Transverse colon (tissue), 4 donors: ENCODE data around the gene ACAP1. TPM values are rescaled to one million over a fixed set of nuclear protein-coding genes. Genes with fewer than 3 reads are reported as not detected.

ENCODE experiments used
- DNase-seq: peaks from one replicate; pipeline ENCODE4 v3.0.0-alpha.2; 2019
- H3K27ac ChIP-seq, 4 donors: fragments of 200-600 bp; sonication (generic); 2 replicates each; pipeline ENCODE4 v1.5.1; 2016 to 2018; ENCODE audit warnings: inconsistent platforms in 4 of 4
- H3K27me3 ChIP-seq: fragments of 200-600 bp; sonication (generic); 2 replicates; pipeline ENCODE4 v1.5.1; 2017; ENCODE audit warnings: inconsistent platforms
- H3K36me3 ChIP-seq, 4 donors: fragments of 200-600 bp; sonication (generic); 2 replicates each; pipeline ENCODE4 v1.5.1; 2017 to 2019; ENCODE audit warnings: inconsistent platforms in 4 of 4
- H3K4me1 ChIP-seq, 4 donors: fragments of 200-600 bp; sonication (generic); 2 replicates each; pipeline ENCODE4 v1.5.1; 2017 to 2020; ENCODE audit warnings: inconsistent platforms in 4 of 4
- H3K4me3 ChIP-seq, 4 donors: fragments of 200-600 bp; sonication (generic); 1 replicate in 1 of 4; 2 replicates in 3 of 4; pipeline versions ENCODE4 v1.5.1 to v1.6.1; 2017 to 2019; ENCODE audit warnings: inconsistent platforms in 4 of 4
- H3K9me3 ChIP-seq, 2 donors: fragments of 200-600 bp; sonication (generic); 2 replicates each; pipeline ENCODE4 v1.5.1; 2017 to 2019; ENCODE audit warnings: inconsistent platforms in 2 of 2
- EP300 ChIP-seq: sonication (generic); formaldehyde crosslinking; IDR thresholded peaks from one replicate; pipeline ENCODE4 v1.6.1; 2017; ENCODE audit warnings: antibody characterized with exemption, low read depth
- POLR2A ChIP-seq: fragments of 450-650 bp; IDR thresholded peaks from one replicate; pipeline ENCODE4 v1.6.1; 2016; ENCODE audit warnings: antibody characterized with exemption, mild to moderate bottlenecking, moderate library complexity
- POLR2AphosphoS5 ChIP-seq, 3 donors: sonication (generic); formaldehyde crosslinking; IDR thresholded peaks; one replicate each; pipeline ENCODE4 v1.6.1; 2016; ENCODE audit warnings: antibody characterized with exemption in 3 of 3
- WGBS, 2 donors: methylation state at CpG; one replicate each; pipeline ENCODE4 v1.1.5; 2018; ENCODE audit warnings: low coverage in 1 of 2; 5-methylcytosine and 5-hydroxymethylcytosine counted together
- in situ Hi-C, 4 donors: fragments of 200-750 bp; cut with MboI; loops; one replicate each; pipeline versions ENCODE4 v1.15.0 to v1.15.1; 2017; ENCODE audit warnings: low sequenced_read_pairs in 3 of 4, low pct_ligation_motif_present in 1 of 4, low pct_unique_long_range_greater_than_20kb in 1 of 4
- intact Hi-C: fragments of 100-400 bp; cut with DNase I; formaldehyde crosslinking; loops from one replicate; pipeline ENCODE4 v1.15.1; 2023; ENCODE audit warnings: low total_unique reads
- total RNA-seq, 4 donors: library from RNA; depleted of rRNA; stranded (reverse); fragments of >200 nt; gene quantifications; one replicate each; pipeline ENCODE4 v1.1.0, GENCODE V29; 2016
- TF ChIP-seq, protein P1 (sequence below), 5 experiments: fragments of 200-600 bp in 3 of 5; fragments of 450-650 bp in 2 of 5; sonication (generic) in 3 of 5; IDR thresholded peaks; 1 replicate in 2 of 5; 2 replicates in 3 of 5; pipeline ENCODE4 v1.5.1; 2016 to 2017; ENCODE audit warnings: antibody characterized with exemption in 5 of 5, inconsistent platforms in 3 of 5, mild to moderate bottlenecking in 2 of 5, moderate library complexity in 1 of 5

ACAP1 gene, protein sequence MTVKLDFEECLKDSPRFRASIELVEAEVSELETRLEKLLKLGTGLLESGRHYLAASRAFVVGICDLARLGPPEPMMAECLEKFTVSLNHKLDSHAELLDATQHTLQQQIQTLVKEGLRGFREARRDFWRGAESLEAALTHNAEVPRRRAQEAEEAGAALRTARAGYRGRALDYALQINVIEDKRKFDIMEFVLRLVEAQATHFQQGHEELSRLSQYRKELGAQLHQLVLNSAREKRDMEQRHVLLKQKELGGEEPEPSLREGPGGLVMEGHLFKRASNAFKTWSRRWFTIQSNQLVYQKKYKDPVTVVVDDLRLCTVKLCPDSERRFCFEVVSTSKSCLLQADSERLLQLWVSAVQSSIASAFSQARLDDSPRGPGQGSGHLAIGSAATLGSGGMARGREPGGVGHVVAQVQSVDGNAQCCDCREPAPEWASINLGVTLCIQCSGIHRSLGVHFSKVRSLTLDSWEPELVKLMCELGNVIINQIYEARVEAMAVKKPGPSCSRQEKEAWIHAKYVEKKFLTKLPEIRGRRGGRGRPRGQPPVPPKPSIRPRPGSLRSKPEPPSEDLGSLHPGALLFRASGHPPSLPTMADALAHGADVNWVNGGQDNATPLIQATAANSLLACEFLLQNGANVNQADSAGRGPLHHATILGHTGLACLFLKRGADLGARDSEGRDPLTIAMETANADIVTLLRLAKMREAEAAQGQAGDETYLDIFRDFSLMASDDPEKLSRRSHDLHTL
- 10 to 100 TPM in 2 of 4 donors, 1 to 10 TPM in 2; 4.8 to 21.0 (median 10.0) TPM for total RNA-seq

DNA sequence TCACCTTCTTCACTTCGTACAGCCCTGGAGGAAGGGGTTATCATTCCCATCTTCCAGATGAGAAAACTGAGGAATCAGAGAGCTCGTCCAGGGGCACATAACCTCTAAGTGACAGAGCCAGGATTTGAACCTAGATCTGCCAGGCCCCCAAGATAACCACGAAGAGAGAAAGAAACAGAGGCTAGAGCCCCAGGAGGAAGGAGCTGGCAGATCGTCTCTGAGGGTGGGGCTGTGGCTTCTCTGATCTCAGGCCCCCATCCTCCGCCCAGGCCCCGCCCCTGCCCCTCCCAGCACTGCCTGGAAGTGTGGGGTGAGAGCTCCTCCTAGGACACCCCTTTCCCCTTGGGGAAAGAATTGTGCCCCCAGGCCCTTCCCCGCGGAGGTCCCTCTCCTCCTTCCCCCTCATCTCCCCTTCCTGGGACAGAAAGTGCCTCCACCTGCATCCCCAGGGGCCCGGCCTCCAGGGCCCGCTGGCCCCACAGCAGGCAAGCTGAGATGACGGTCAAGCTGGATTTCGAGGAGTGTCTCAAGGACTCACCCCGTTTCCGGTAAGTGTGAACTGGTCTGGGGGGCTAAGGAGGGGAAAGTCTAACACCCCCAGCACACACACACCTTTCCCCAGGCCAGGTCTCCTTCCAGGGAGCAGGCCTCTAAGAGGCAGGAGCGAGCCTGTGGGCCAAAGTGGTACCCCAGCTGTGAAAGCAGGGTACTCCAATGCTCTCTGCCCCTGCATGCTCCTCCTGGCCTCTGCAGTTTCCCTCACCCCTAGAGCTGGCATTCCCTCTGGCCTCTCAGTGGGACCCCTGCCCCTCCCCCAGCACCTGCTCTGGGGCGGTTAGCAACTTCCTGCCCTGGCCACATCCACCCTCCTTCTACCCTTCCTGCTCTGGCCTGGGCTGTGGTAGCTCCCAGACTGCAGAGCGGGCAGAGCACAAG lies at the start of gene ACAP1:
Gene ACAP1 (plus strand): TSS at position 290 of the 936 bp plus-strand sequence. CDS start 206 bp downstream, at position 496.
- WGBS, 2 donors = 34 to 81% methylated on average over 2 to 16 of the region's 17 CpGs
- H3K4me1 ChIP-seq = no peaks in the 10 kb centered on the region
- intact Hi-C loops = no loop called here
- H3K27me3 ChIP-seq = peaks cover 12% of the 10 kb centered on the region
- DNase-seq = peak; percentile 81
- H3K4me3 ChIP-seq = peak within 1 kb of the TSS in 3 of 4 donors; percentile 13 to 38 (median 23)
- TF ChIP-seq POLR2A = no peak
- TF ChIP-seq POLR2AphosphoS5 (IDR thresholded peaks at IDR 0.05) = no peak
- H3K9me3 ChIP-seq = no peaks in the 10 kb centered on the region
- H3K36me3 ChIP-seq = no peaks in the 10 kb centered on the region
- in situ Hi-C loops = loop anchor here in 1 of 4 donors (25.0 kb wide), 1 partner anchor 299 kb away; the partner anchor contains the start of genes SLC16A11 and SLC16A13
- peak within 1 kb of the TSS; percentile 57 to 77 (median 67) for H3K27ac ChIP-seq

DNA sequence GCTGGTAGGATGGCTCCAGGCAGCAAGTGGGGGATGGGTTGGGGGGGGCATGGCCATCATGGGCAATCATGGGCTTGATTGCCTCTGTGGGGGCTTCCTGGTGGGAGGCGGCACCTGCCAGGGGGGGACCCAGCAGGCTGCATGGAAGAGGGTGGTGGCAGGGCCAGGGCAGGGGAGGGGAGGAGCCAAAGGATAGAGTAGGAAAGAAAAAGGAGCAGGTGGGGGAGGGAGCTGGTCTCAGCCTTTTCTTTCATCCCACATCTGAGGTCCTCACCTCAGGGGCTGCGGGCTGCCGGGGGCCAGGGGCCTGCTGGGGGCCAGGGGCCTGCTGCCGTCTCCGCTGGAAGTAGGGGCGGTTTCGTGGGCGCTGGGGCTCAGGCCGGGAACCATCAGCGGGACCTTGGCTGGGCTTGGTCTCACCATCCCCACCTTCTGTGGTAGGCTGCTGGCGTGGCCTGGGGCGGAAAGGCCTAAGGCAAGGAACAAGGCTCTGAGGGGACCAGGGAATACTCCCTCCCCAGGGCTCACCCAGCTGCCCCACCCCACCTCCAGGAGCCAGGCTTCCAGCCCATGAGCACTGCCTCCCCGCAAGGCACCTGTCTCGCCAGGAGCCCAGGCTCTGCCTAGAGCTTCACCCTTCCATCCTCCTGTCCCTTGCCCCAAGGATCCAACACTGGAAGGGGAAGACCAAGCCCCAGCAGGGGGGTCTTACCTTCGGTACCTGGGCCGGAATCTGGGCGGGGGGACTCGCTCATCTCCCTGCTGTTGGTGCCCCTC lies 46.9 kb upstream of the ACAP1 start:
- Histone ChIP-seq H3K36me3 (no peaks in the 10 kb centered on the region), H3K9me3 (no peaks in the 10 kb centered on the region), H3K4me1 (peaks cover 8 to 32% (median 25%) of the 10 kb centered on the region in 4 donors), H3K27me3 (peaks cover 14% of the 10 kb centered on the region), H3K4me3 (no peak overlapping the region), H3K27ac (no peak overlapping the region)
- TF ChIP-seq EP300 (no peak), POLR2A (no peak), POLR2AphosphoS5 (IDR thresholded peaks at IDR 0.05) (no peak)
- TF ChIP-seq, protein P1, sequence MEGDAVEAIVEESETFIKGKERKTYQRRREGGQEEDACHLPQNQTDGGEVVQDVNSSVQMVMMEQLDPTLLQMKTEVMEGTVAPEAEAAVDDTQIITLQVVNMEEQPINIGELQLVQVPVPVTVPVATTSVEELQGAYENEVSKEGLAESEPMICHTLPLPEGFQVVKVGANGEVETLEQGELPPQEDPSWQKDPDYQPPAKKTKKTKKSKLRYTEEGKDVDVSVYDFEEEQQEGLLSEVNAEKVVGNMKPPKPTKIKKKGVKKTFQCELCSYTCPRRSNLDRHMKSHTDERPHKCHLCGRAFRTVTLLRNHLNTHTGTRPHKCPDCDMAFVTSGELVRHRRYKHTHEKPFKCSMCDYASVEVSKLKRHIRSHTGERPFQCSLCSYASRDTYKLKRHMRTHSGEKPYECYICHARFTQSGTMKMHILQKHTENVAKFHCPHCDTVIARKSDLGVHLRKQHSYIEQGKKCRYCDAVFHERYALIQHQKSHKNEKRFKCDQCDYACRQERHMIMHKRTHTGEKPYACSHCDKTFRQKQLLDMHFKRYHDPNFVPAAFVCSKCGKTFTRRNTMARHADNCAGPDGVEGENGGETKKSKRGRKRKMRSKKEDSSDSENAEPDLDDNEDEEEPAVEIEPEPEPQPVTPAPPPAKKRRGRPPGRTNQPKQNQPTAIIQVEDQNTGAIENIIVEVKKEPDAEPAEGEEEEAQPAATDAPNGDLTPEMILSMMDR (IDR thresholded peaks at IDR 0.05) = no peak
- intact Hi-C loops (no loop called here), in situ Hi-C loops (loop anchor here in 2 of 4 donors (25.0 kb wide), 1 partner anchor 252 kb away; the partner anchor contains the start of genes SLC16A11 (in 2 of the 2) and SLC16A13 (in 2 of the 2))
- DNase-seq = no peak
- WGBS, 2 donors = 68% methylated on average over 17 of the region's 18 CpGs; no CpG with 5 or more reads in 1 of the 2 donors

DNA sequence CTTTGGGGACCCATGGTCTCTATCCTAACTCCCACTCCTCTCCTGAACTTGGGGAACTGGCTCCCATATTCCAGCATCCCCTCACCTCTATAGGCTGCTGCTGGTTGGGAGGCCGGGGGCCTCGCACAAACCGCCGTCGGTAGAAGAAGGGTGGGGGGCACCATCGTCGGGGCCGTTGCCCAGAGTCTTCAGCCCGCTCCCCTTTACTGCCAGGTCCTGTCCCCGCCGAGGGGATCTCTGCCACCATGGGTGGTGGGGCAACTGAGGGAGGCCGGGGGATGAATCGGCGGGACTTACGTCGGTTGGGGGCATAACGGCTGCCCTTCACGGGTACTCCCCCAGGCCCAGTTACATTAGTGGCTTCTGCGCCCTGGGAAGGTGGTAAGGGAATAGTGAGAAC lies 46.2 kb upstream of the ACAP1 start:
- in situ Hi-C loops = loop anchor here in 2 of 4 donors (25.0 kb wide), 1 partner anchor 253 kb away; the partner anchor contains the start of genes SLC16A11 (in 2 of the 2) and SLC16A13 (in 2 of the 2)
- Histone ChIP-seq H3K27ac (no peak overlapping the region), H3K27me3 (peaks cover 21% of the 10 kb centered on the region), H3K4me3 (no peak overlapping the region), H3K9me3 (no peaks in the 10 kb centered on the region), H3K4me1 (peaks cover 13 to 38% (median 30%) of the 10 kb centered on the region in 4 donors), H3K36me3 (no peaks in the 10 kb centered on the region)
- 90 to 93% methylated on average over 3 to 19 of the region's 19 CpGs for WGBS, 2 donors
- intact Hi-C loops = no loop called here
- no peak for DNase-seq
- no peak for TF ChIP-seq EP300
- TF ChIP-seq POLR2A = no peak
- no peak for TF ChIP-seq POLR2AphosphoS5 (IDR thresholded peaks at IDR 0.05)
- TF ChIP-seq, protein P1 (IDR thresholded peaks at IDR 0.05) = no peak
